HEK293 (cell line): ENCODE data around the gene KYAT1.

Experiments used
- CTCF ChIA-PET: fragments of 350-600 bp; formaldehyde crosslinking; extraction: SDS; loops from one replicate; lab custom pipeline; 2021; ENCODE audit warnings: antibody characterized with exemption; lab: Yijun Ruan, JAX
- POLR2A ChIA-PET: fragments of 300-600 bp; formaldehyde crosslinking; extraction: SDS; loops from one replicate; lab custom pipeline; 2020; ENCODE audit warnings: antibody characterized with exemption, inconsistent platforms; lab: Yijun Ruan, JAX
- H3K27ac ChIP-seq: fragments of 200-500 bp; sonication (Bioruptor generic); 2 replicates; pipeline ENCODE4 v1.5.1; 2014; ENCODE audit warnings: low read depth, low read length, control low read depth, inconsistent platforms; ENCODE audit errors: extremely low read depth
- H3K36me3 ChIP-seq, 2 experiments: fragments of 200-500 bp in 1 of 2; sonication (Bioruptor generic) in 1 of 2; 1 replicate in 1 of 2; 2 replicates in 1 of 2; pipeline ENCODE4 v1.5.1; 2014 to 2017; ENCODE audit warnings: inconsistent platforms in 2 of 2, low read length in 2 of 2; ENCODE audit not compliant: control insufficient read depth in 2 of 2, insufficient read depth in 1 of 2
- H3K4me1 ChIP-seq: fragments of 200-500 bp; sonication (Bioruptor generic); 2 replicates; pipeline ENCODE4 v1.5.1; 2014; ENCODE audit warnings: mild to moderate bottlenecking, low read length, inconsistent platforms; ENCODE audit not compliant: control insufficient read depth, insufficient read depth
- H3K4me3 ChIP-seq: 2 replicates; pipeline ENCODE4 v1.5.1; 2011; ENCODE audit warnings: low read depth, mild to moderate bottlenecking, control low read depth, low read length, moderate library complexity
- H3K9me3 ChIP-seq: fragments of 200-500 bp; sonication (Bioruptor generic); 2 replicates; pipeline ENCODE4 v1.5.1; 2014; ENCODE audit warnings: low read depth, low read length, inconsistent platforms; ENCODE audit not compliant: control insufficient read depth, insufficient read depth
- ATF2 ChIP-seq: fragments of 450-650 bp; formaldehyde crosslinking; IDR thresholded peaks from 2 replicates; pipeline ENCODE4 v1.5.1; 2016; ENCODE audit warnings: missing biosample characterization, missing genetic modification characterization, low read depth
- ELK4 ChIP-seq: IDR thresholded peaks from 2 replicates; pipeline ENCODE4 v1.6.1; 2011; ENCODE audit warnings: mild to moderate bottlenecking, low read depth, low read length, borderline replicate concordance
- FEZF1 ChIP-seq: fragments of 450-650 bp; formaldehyde crosslinking; IDR thresholded peaks from 2 replicates; pipeline ENCODE4 v1.5.1; 2016; ENCODE audit warnings: missing biosample characterization, missing genetic modification characterization
- GFI1B ChIP-seq: fragments of 450-650 bp; formaldehyde crosslinking; IDR thresholded peaks from 2 replicates; pipeline ENCODE4 v1.5.1; 2016; ENCODE audit warnings: missing biosample characterization, missing genetic modification characterization
- IKZF3 ChIP-seq: fragments of 450-650 bp; IDR thresholded peaks from 2 replicates; pipeline ENCODE4 v1.5.0; 2018; ENCODE audit warnings: missing biosample characterization, mild to moderate bottlenecking, missing genetic modification characterization, moderate library complexity
- ZNF214 ChIP-seq: fragments of 450-650 bp; formaldehyde crosslinking; IDR thresholded peaks from 2 replicates; pipeline ENCODE4 v1.5.1; 2017; ENCODE audit warnings: missing biosample characterization, mild to moderate bottlenecking, missing genetic modification characterization, borderline replicate concordance
- ZNF341 ChIP-seq: fragments of 450-650 bp; formaldehyde crosslinking; IDR thresholded peaks from 2 replicates; pipeline ENCODE4; 2016; ENCODE audit warnings: low read depth, missing biosample characterization, missing genetic modification characterization
- ZNF473 ChIP-seq: fragments of 450-650 bp; formaldehyde crosslinking; IDR thresholded peaks from 2 replicates; pipeline ENCODE4 v1.5.1; 2017; ENCODE audit warnings: missing biosample characterization, missing genetic modification characterization
- ZNF510 ChIP-seq: fragments of 450-650 bp; formaldehyde crosslinking; IDR thresholded peaks from 2 replicates; pipeline ENCODE4 v1.5.1; 2018; ENCODE audit warnings: mild to moderate bottlenecking, missing genetic modification characterization, missing biosample characterization; ENCODE audit not compliant: insufficient replicate concordance
- ZNF558 ChIP-seq: fragments of 450-650 bp; formaldehyde crosslinking; IDR thresholded peaks from 2 replicates; pipeline ENCODE4 v1.5.1; 2016; ENCODE audit warnings: missing biosample characterization, missing genetic modification characterization
- ZNF560 ChIP-seq: fragments of 450-650 bp; formaldehyde crosslinking; IDR thresholded peaks from 2 replicates; pipeline ENCODE4 v1.5.1; 2017; ENCODE audit warnings: missing biosample characterization, missing genetic modification characterization, borderline replicate concordance
- ZNF707 ChIP-seq: fragments of 450-650 bp; formaldehyde crosslinking; IDR thresholded peaks from 2 replicates; pipeline ENCODE4 v1.5.1; 2016; ENCODE audit warnings: missing biosample characterization, missing genetic modification characterization
- TF ChIP-seq, protein P1 (sequence below): fragments of 450-650 bp; formaldehyde crosslinking; IDR thresholded peaks from 2 replicates; pipeline ENCODE4 v1.5.1; 2016; ENCODE audit warnings: missing biosample characterization, missing genetic modification characterization
- TF ChIP-seq, protein P2 (sequence below): fragments of 450-650 bp; formaldehyde crosslinking; IDR thresholded peaks from 2 replicates; pipeline ENCODE4 v1.5.0; 2017; ENCODE audit warnings: missing biosample characterization, missing genetic modification characterization, borderline replicate concordance
- TF ChIP-seq, protein P3 (sequence below): fragments of 450-650 bp; formaldehyde crosslinking; IDR thresholded peaks from 2 replicates; pipeline ENCODE4 v1.5.1; 2016; ENCODE audit warnings: missing biosample characterization, missing genetic modification characterization
- TF ChIP-seq, protein P4 (sequence below): fragments of 450-650 bp; formaldehyde crosslinking; optimal IDR thresholded peaks from 2 replicates; pipeline ENCODE3; 2016; ENCODE audit warnings: missing biosample characterization, mild to moderate bottlenecking, missing genetic modification characterization

Gene KYAT1

GRCh38 chr9:128820665-128821583 lies 60.8 kb downstream of the KYAT1 start:
- no peaks in the 10 kb centered on the region for H3K9me3 ChIP-seq
- no peaks in the 10 kb centered on the region for H3K4me1 ChIP-seq
- CTCF ChIA-PET = interaction anchor here (0.6 to 2.0 kb wide), 5 partner anchors 63 to 185 kb away, joined by 3 to 8 read pairs (median 4); no protein-coding TSS in a partner anchor
- H3K4me3 ChIP-seq = no peak overlapping the region
- TF ChIP-seq ZNF560 (tag by site-specific recombination) = no peak
- TF ChIP-seq, protein P1, sequence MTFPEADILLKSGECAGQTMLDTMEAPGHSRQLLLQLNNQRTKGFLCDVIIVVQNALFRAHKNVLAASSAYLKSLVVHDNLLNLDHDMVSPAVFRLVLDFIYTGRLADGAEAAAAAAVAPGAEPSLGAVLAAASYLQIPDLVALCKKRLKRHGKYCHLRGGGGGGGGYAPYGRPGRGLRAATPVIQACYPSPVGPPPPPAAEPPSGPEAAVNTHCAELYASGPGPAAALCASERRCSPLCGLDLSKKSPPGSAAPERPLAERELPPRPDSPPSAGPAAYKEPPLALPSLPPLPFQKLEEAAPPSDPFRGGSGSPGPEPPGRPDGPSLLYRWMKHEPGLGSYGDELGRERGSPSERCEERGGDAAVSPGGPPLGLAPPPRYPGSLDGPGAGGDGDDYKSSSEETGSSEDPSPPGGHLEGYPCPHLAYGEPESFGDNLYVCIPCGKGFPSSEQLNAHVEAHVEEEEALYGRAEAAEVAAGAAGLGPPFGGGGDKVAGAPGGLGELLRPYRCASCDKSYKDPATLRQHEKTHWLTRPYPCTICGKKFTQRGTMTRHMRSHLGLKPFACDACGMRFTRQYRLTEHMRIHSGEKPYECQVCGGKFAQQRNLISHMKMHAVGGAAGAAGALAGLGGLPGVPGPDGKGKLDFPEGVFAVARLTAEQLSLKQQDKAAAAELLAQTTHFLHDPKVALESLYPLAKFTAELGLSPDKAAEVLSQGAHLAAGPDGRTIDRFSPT (tag by site-specific recombination) = 0 out of 2 replicates have a peak, but pooled peaks have one; percentile 41
- TF ChIP-seq, protein P2, sequence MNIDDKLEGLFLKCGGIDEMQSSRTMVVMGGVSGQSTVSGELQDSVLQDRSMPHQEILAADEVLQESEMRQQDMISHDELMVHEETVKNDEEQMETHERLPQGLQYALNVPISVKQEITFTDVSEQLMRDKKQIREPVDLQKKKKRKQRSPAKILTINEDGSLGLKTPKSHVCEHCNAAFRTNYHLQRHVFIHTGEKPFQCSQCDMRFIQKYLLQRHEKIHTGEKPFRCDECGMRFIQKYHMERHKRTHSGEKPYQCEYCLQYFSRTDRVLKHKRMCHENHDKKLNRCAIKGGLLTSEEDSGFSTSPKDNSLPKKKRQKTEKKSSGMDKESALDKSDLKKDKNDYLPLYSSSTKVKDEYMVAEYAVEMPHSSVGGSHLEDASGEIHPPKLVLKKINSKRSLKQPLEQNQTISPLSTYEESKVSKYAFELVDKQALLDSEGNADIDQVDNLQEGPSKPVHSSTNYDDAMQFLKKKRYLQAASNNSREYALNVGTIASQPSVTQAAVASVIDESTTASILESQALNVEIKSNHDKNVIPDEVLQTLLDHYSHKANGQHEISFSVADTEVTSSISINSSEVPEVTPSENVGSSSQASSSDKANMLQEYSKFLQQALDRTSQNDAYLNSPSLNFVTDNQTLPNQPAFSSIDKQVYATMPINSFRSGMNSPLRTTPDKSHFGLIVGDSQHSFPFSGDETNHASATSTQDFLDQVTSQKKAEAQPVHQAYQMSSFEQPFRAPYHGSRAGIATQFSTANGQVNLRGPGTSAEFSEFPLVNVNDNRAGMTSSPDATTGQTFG (tag by site-specific recombination) = no peak
- TF ChIP-seq ELK4 = no peak
- TF ChIP-seq, all 188 proteins: peak for 1
- Histone ChIP-seq H3K27ac (no peak overlapping the region), H3K36me3 (peaks cover 0 to 57% of the 10 kb centered on the region in 2 experiments; a peak in 1 of 3 replicates)
- POLR2A ChIA-PET = interaction anchor here (0.5 to 4.1 kb wide), 2 partner anchors 8 to 54 kb away, joined by 4 to 94 read pairs; partner anchors contain the start of gene SPOUT1

DNA sequence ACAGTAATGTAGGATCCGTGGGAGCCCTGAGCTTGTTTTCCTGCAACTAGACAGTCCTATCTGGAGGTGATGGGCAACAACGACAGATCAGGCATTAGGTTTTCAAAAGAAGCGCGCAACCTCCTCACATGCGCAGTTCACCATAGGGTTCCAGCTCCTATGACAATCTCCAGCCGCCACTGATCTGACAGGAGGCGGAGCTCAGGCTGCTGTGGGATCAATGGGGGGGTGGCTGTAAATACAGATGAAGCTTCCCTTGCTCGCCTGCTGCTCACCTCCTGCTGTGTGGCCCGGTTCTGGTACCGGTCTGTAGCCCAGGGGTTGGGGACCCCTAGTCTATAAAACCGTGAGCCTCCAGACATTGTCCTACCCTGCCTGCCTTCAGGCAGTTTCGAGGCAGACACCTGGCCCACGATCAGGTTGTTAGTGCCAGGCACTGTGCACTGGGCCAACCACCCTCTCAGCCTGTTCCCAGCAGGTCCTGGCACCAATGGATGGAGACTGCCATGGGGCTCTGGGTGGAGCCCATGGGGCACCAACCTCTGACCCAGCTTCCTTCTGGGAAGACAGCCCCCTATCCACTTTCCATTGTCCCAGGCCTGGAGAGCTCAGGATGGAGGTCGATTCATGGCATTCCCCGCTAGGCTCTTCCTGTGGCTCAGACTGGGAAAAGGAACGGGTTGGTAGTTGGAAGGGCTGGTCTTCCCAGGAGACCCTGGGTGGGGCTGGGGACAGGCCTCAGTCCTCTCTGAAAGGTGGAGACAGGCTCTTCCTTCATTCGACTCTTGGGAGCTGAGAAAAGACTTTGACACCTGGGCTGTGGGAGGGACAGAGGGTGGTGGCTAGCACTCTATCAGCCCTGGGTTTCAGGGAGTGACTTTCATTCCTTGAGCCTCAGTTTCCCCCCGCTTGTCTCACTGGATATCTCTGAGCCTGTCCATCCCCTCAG lies 61.8 kb downstream of the KYAT1 start:
- no peak overlapping the region for H3K27ac ChIP-seq
- ChIA-PET CTCF (interaction anchor here (0.6 to 2.3 kb wide), 7 partner anchors 25 to 184 kb away, joined by 3 to 9 read pairs (median 5); no protein-coding TSS in a partner anchor), POLR2A (interaction anchor here (0.5 to 4.1 kb wide), 5 partner anchors 9 to 261 kb away, joined by 3 to 94 read pairs (median 5); partner anchors contain the start of gene SPOUT1)
- H3K36me3 ChIP-seq = peaks cover 0 to 49% of the 10 kb centered on the region in 2 experiments; a peak in 1 of 3 replicates
- no peaks in the 10 kb centered on the region for H3K9me3 ChIP-seq
- no peaks in the 10 kb centered on the region for H3K4me1 ChIP-seq
- no peak overlapping the region for H3K4me3 ChIP-seq
- TF ChIP-seq ATF2 (tag by site-specific recombination) (no peak), IKZF3 (tag by site-specific recombination) (peak; percentile 69), FEZF1 (tag by site-specific recombination) (no peak), ZNF707 (tag by site-specific recombination) (no peak), ZNF341 (tag by site-specific recombination) (peak; percentile 68), ZNF214 (no peak), ZNF473 (tag by site-specific recombination) (no peak), GFI1B (no peak), ZNF558 (tag by site-specific recombination) (no peak), ZNF510 (tag by site-specific recombination) (no peak)
- TF ChIP-seq, protein P3, sequence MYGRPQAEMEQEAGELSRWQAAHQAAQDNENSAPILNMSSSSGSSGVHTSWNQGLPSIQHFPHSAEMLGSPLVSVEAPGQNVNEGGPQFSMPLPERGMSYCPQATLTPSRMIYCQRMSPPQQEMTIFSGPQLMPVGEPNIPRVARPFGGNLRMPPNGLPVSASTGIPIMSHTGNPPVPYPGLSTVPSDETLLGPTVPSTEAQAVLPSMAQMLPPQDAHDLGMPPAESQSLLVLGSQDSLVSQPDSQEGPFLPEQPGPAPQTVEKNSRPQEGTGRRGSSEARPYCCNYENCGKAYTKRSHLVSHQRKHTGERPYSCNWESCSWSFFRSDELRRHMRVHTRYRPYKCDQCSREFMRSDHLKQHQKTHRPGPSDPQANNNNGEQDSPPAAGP = no peak
- TF ChIP-seq, protein P2 (tag by site-specific recombination) = no peak
- TF ChIP-seq, protein P4, sequence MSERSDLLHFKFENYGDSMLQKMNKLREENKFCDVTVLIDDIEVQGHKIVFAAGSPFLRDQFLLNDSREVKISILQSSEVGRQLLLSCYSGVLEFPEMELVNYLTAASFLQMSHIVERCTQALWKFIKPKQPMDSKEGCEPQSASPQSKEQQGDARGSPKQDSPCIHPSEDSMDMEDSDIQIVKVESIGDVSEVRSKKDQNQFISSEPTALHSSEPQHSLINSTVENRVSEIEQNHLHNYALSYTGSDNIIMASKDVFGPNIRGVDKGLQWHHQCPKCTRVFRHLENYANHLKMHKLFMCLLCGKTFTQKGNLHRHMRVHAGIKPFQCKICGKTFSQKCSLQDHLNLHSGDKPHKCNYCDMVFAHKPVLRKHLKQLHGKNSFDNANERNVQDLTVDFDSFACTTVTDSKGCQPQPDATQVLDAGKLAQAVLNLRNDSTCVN (tag by site-specific recombination) = no peak
